SK-N-SH (cell line): Measurements from ENCODE around the gene OR2V1.
"Not testable (repeated sequence)": the region's sequence is repeated elsewhere in the genome, so short reads cannot be mapped to it uniquely, and the experiment has no call there.

Experiments
- CTCF ChIP-seq: fragments of 200-600 bp; sonication (generic); IDR thresholded peaks from 2 replicates; pipeline ENCODE4 v1.6.1; 2017; ENCODE audit warnings: antibody characterized with exemption, mild to moderate bottlenecking, moderate library complexity
- EZH2phosphoT487 ChIP-seq: fragments of 200-600 bp; sonication (generic); IDR thresholded peaks from 2 replicates; pipeline ENCODE4 v1.6.1; 2017; ENCODE audit warnings: low read depth, mixed run types, mild to moderate bottlenecking, antibody characterized with exemption, moderate library complexity, borderline replicate concordance
- RAD21 ChIP-seq: IDR thresholded peaks from 2 replicates; pipeline ENCODE4 v1.6.1; 2012; ENCODE audit warnings: mild to moderate bottlenecking, low read length
- RFX5 ChIP-seq: IDR thresholded peaks from 2 replicates; pipeline ENCODE4 v1.6.1; 2012; ENCODE audit warnings: mild to moderate bottlenecking, improper control_type of control experiment, low read length
- TAF1 ChIP-seq: IDR thresholded peaks from 2 replicates; pipeline ENCODE4 v1.6.1; 2012; ENCODE audit warnings: low read depth, mild to moderate bottlenecking, low read length, moderate library complexity, borderline replicate concordance
- YY1 ChIP-seq: IDR thresholded peaks from 2 replicates; pipeline ENCODE4 v1.4.0; 2012; ENCODE audit warnings: low read depth, mild to moderate bottlenecking

- not testable (repeated sequence) for TF ChIP-seq CTCF, RFX5, YY1, RAD21, EZH2phosphoT487, TAF1
Observed at GRCh38 chr5:181104259-181104568, 26.8 kb downstream of the OR2V1 start.
